ENCODE data around the gene LGR4. TPM values are rescaled to one million over a fixed set of nuclear protein-coding genes. Genes with fewer than 3 reads are reported as not detected.
"Not testable (repeated sequence)": the region's sequence is repeated elsewhere in the genome, so short reads cannot be mapped to it uniquely, and the experiment has no call there.

The LGR4 gene
- total RNA-seq, 1 experiment from 2014 or later, result 37.1 TPM

GRCh38 chr11:27452147-27452546, 20.4 kb downstream of the LGR4 start:
- Histone ChIP-seq H3K4me3 (ENCODE audit: low read depth, low read length) (no peak overlapping the region), H3K36me3 (ENCODE audit: control insufficient read depth, insufficient read depth, low read length) (no peaks in the 10 kb centered on the region), H3K4me1 (peaks cover 31% of the 10 kb centered on the region), H3K27me3 (replicated peaks; ENCODE audit: control insufficient read depth, insufficient read depth, low read length) (no peaks in the 10 kb centered on the region), H3K9me3 (no peaks in the 10 kb centered on the region)
- Mint-ChIP-seq H3K36me3 (ENCODE audit: insufficient read depth, unreplicated experiment) (no peaks in the 10 kb centered on the region), H3K4me3 (ENCODE audit: unreplicated experiment) (no peak overlapping the region), H3K9me3 (ENCODE audit: unreplicated experiment) (peaks cover 10% of the 10 kb centered on the region), H3K27me3 (ENCODE audit: insufficient read depth, unreplicated experiment) (no peaks in the 10 kb centered on the region), H3K27ac (ENCODE audit: unreplicated experiment) (no peak overlapping the region), H3K4me1 (ENCODE audit: low read depth, unreplicated experiment) (peaks cover 26% of the 10 kb centered on the region)
- no TSS peak for BruUV-seq (replicated peaks)
- no peak for TF ChIP-seq CTCF (IDR thresholded peaks at IDR 0.05; ENCODE audit: insufficient read depth in 1 of 2, low read depth in 1 of 2, low read length in 1 of 2, severe bottlenecking in 1 of 2, unreplicated experiment in 1 of 2)
- ChIA-PET POLR2A (no interaction called here), CTCF (no interaction called here)
- DNase-seq, result no peak
- intact Hi-C loops (cut with micrococcal nuclease; ENCODE audit: unreplicated experiment), result no loop called here

- H3K9me3 Mint-ChIP-seq (ENCODE audit: unreplicated experiment), result peaks cover 10% of the 10 kb centered on the region
- ChIA-PET CTCF (no interaction called here), POLR2A (no interaction called here)
- no peaks in the 10 kb centered on the region for H3K27me3 Mint-ChIP-seq (ENCODE audit: insufficient read depth, unreplicated experiment)
- no peak overlapping the region for H3K4me3 Mint-ChIP-seq (ENCODE audit: unreplicated experiment)
- H3K36me3 Mint-ChIP-seq (ENCODE audit: insufficient read depth, unreplicated experiment), result no peaks in the 10 kb centered on the region
- Histone ChIP-seq H3K9me3 (no peaks in the 10 kb centered on the region), H3K4me3 (ENCODE audit: low read depth, low read length) (no peak overlapping the region), H3K36me3 (ENCODE audit: control insufficient read depth, insufficient read depth, low read length) (no peaks in the 10 kb centered on the region), H3K4me1 (peaks cover 24% of the 10 kb centered on the region), H3K27me3 (replicated peaks; ENCODE audit: control insufficient read depth, insufficient read depth, low read length) (no peaks in the 10 kb centered on the region)
- no TSS peak for BruUV-seq (replicated peaks)
- H3K27ac Mint-ChIP-seq (ENCODE audit: unreplicated experiment), result no peak overlapping the region
- no peak for DNase-seq
- peaks cover 19% of the 10 kb centered on the region for H3K4me1 Mint-ChIP-seq (ENCODE audit: low read depth, unreplicated experiment)
- TF ChIP-seq CTCF (IDR thresholded peaks at IDR 0.05; ENCODE audit: insufficient read depth in 1 of 2, low read depth in 1 of 2, low read length in 1 of 2, severe bottlenecking in 1 of 2, unreplicated experiment in 1 of 2), result no peak
- intact Hi-C loops (cut with micrococcal nuclease; ENCODE audit: unreplicated experiment), result no loop called here
Measured at GRCh38 chr11:27451244-27451965, 21.2 kb downstream of the LGR4 start.

- H3K36me3 Mint-ChIP-seq (ENCODE audit: insufficient read depth, unreplicated experiment); H3K36me3 ChIP-seq (ENCODE audit: control insufficient read depth, insufficient read depth, low read length); H3K9me3 ChIP-seq; DNase-seq; intact Hi-C loops (cut with micrococcal nuclease; ENCODE audit: unreplicated experiment); H3K27me3 ChIP-seq (replicated peaks; ENCODE audit: control insufficient read depth, insufficient read depth, low read length); POLR2A ChIA-PET; H3K27ac Mint-ChIP-seq (ENCODE audit: unreplicated experiment); CTCF ChIA-PET; H3K4me1 ChIP-seq; H3K4me1 Mint-ChIP-seq (ENCODE audit: low read depth, unreplicated experiment); H3K27me3 Mint-ChIP-seq (ENCODE audit: insufficient read depth, unreplicated experiment); BruUV-seq (replicated peaks); H3K4me3 Mint-ChIP-seq (ENCODE audit: unreplicated experiment); H3K4me3 ChIP-seq (ENCODE audit: low read depth, low read length); H3K9me3 Mint-ChIP-seq (ENCODE audit: unreplicated experiment): not testable (repeated sequence)
Measured at GRCh38 chr11:27448184-27448540, 24.4 kb downstream of the LGR4 start.
